NT2/D1 (cell line): ENCODE measurements around the gene CELF3.

ENCODE experiments used
- DNase-seq: peaks from one replicate; pipeline ENCODE4 v3.0.0-alpha.2; 2011; ENCODE audit warnings: low read depth, low spot score
- H3K27me3 ChIP-seq: 2 replicates; pipeline ENCODE4 v1.6.0; 2011; ENCODE audit warnings: mild to moderate bottlenecking; ENCODE audit not compliant: insufficient read length, insufficient read depth
- H3K36me3 ChIP-seq: 2 replicates; pipeline ENCODE4 v1.6.1; 2011; ENCODE audit warnings: mild to moderate bottlenecking, low read length, mixed read lengths; ENCODE audit not compliant: insufficient read depth, insufficient read length
- H3K4me1 ChIP-seq: 2 replicates; pipeline ENCODE4 v1.5.1; 2011; ENCODE audit not compliant: insufficient read depth, insufficient read length
- H3K4me3 ChIP-seq: 2 replicates; pipeline ENCODE4 v1.5.1; 2011; ENCODE audit warnings: low read depth; ENCODE audit not compliant: insufficient read length
- H3K9ac ChIP-seq: 2 replicates; pipeline ENCODE4 v1.6.0; 2011; ENCODE audit warnings: low read depth; ENCODE audit not compliant: insufficient read length
- H3K9me3 ChIP-seq: 2 replicates; pipeline ENCODE4 v1.5.1; 2011; ENCODE audit warnings: mild to moderate bottlenecking, low read length; ENCODE audit not compliant: insufficient read depth
- SUZ12 ChIP-seq: IDR thresholded peaks from 2 replicates; pipeline ENCODE4 v1.6.1; 2011; ENCODE audit not compliant: insufficient read length, insufficient read depth; ENCODE audit errors: extremely low read depth
- YY1 ChIP-seq: IDR thresholded peaks from 2 replicates; pipeline ENCODE4 v1.6.1; 2011; ENCODE audit not compliant: insufficient read length, insufficient read depth
- ZNF274 ChIP-seq: IDR thresholded peaks from 2 replicates; pipeline ENCODE4 v1.6.1; 2011; ENCODE audit warnings: mild to moderate bottlenecking, low read depth, low read length

The CELF3 gene

DNA sequence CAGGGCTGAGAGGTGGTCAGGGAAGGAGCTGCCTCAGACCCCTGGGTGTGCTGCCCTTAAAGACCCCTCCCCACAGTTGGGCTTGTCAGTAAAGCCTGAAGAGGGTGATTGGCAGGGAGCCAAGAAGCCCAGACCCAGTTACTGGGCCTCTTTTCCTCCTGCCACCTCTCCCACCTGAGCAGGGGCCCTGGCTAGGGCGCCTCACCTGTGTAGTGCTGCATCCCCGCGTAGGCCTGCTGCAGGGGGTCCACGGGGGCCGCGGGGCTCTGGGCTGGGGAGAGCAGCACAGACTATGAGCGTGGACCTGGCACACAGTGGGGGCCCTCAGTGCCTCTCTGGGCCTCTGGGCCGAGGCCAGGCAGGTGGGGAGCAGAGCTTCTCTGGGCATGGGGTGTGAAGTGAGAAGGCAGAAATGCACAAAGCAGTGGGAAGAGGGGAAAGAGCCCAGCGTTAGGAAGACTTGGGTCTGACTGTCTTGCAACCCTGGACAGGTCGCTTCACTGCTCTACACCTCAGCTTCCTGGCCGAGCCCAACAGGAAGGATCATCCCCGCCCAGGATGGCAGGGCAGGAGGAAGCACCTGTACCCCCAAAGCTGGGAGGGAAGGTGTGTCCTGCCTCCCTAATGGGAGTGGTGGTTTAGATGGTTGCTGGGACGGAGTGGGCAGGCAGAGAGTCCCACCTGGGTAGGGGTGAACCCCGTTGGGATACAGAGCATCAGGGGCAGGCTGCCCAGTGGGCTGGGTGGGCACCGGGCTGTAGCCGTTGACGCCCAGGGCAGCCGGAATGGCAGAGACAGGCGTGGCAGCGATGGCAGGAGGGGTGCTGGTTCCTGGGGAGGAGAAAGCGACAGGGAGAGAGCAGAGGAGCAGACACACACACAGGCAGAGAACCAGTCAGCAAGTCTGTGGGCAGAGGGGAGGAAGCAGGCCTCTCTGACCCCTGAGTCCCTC is 9.9 kb downstream of the CELF3 start:
- H3K27me3 ChIP-seq = no peaks in the 10 kb centered on the region
- TF ChIP-seq SUZ12 (no peak), YY1 (no peak), ZNF274 (no peak)
- peaks cover 4% of the 10 kb centered on the region for H3K36me3 ChIP-seq
- peaks cover 5% of the 10 kb centered on the region for H3K4me1 ChIP-seq
- no peak for DNase-seq
- H3K4me3 ChIP-seq = no peak overlapping the region
- no peaks in the 10 kb centered on the region for H3K9me3 ChIP-seq
- no peak overlapping the region for H3K9ac ChIP-seq

DNA sequence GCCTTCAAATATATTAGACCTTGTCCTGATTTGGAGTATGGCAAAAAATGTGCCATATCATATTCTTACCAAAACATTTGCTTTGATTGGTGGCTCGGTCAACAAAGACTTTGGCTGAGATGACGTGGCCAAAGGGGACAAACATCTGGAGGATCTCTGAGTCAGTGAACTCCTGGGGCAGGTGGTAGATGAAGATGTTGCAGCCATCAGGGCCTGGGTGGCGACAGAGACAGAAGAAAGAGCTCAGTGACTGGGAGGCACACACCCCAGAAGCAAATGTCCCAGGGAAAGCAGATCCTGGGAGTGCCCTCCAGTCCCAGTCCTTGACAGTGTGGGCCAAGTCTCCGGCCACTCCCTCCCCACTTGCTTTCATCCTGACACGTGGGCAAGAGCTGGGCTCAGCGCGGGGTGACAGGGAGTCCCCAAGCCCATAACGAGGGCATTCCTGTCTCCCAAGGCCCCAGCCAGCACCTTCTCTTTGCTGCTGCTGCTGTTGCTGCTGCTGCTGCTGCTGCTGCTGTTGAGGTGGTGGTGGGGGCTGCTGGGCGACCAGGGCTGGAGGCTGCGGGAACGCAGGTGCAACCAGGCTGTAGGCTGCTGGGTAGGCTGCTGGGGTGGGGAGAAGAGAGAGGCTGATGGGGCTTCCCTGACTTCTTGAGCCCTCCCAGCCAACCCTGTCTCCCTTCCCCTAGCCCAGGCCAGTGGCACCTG is 10.7 kb downstream of the CELF3 start:
- Histone ChIP-seq H3K27me3 (no peaks in the 10 kb centered on the region), H3K4me1 (peaks cover 2% of the 10 kb centered on the region), H3K4me3 (no peak overlapping the region), H3K9me3 (no peaks in the 10 kb centered on the region), H3K36me3 (peaks cover 12% of the 10 kb centered on the region), H3K9ac (no peak overlapping the region)
- TF ChIP-seq YY1 (no peak), SUZ12 (no peak), ZNF274 (no peak)
- DNase-seq = no peak

DNA sequence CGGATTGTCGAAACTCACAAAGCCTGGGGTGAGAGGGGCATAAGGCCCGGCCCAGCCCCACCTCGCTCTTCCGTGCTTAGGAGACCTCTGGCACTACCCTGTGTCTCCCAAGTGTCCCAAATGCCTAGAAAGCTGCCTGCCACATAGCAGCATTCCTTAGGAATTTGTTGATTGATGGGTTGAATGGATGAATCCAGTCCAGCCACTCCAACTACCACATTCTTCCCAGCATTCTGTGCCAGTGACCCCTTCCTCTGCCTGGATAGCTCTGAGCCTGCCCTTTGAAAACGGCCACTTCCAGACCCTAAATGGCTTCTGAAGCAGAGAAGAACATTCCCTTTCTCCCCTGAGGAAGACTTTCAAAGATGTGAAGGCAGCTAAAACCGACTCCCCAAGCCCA is 11.5 kb downstream of the CELF3 start:
- H3K4me3 ChIP-seq = no peak overlapping the region
- no peak for DNase-seq
- no peak overlapping the region for H3K9ac ChIP-seq
- peaks cover 19% of the 10 kb centered on the region for H3K36me3 ChIP-seq
- no peak for TF ChIP-seq ZNF274
- no peak for TF ChIP-seq SUZ12
- TF ChIP-seq YY1 = no peak
- no peaks in the 10 kb centered on the region for H3K4me1 ChIP-seq
- H3K27me3 ChIP-seq = no peaks in the 10 kb centered on the region
- no peaks in the 10 kb centered on the region for H3K9me3 ChIP-seq

DNA sequence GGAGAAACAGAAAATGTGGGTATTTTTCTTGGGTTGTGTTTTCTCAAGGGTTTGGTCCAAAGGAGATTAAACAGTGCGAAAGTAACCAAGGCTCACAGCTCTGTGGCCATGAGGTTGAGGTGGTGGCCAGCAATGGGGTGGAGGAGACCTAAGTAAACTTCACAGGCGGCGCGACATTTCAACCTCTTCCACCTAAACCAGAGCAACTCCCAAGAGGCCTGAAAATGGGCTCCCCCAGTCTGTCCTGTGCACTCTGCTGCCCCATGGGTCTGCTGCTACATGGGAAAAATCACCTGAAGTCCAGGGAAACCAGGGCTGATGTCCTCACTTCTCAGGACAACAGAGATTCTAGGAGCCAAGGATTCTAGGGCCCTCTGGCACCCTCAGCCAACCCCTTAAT is 12.4 kb downstream of the CELF3 start:
- H3K27me3 ChIP-seq = no peaks in the 10 kb centered on the region
- no peak overlapping the region for H3K4me3 ChIP-seq
- H3K9ac ChIP-seq = no peak overlapping the region
- no peaks in the 10 kb centered on the region for H3K4me1 ChIP-seq
- no peak for TF ChIP-seq ZNF274
- TF ChIP-seq SUZ12 = no peak
- TF ChIP-seq YY1 = no peak
- no peak for DNase-seq
- H3K9me3 ChIP-seq = no peaks in the 10 kb centered on the region
- peaks cover 28% of the 10 kb centered on the region for H3K36me3 ChIP-seq

DNA sequence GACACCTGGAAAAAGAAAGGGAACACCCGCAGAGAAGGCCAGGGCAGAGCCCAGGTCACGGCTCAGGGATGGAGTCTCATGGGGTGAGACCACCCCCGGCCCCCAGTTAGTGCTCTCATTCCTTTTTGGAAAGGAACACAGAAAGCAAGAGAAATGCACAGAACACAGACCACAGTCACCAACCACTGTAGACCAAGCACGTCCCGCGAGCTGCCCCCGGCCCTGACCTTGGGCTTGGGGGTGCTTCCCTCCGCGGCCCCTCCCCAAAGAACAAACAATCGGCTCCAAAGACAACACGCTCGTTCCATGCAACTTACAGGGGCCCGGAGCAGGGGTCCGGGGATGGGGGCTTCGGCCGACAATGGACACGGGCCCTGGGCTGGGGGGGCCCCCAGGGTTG is 12.8 kb downstream of the CELF3 start:
- Histone ChIP-seq H3K4me1 (no peaks in the 10 kb centered on the region), H3K4me3 (no peak overlapping the region), H3K9me3 (no peaks in the 10 kb centered on the region), H3K9ac (no peak overlapping the region), H3K36me3 (peaks cover 32% of the 10 kb centered on the region), H3K27me3 (no peaks in the 10 kb centered on the region)
- TF ChIP-seq SUZ12 (no peak), ZNF274 (no peak), YY1 (no peak)
- no peak for DNase-seq

- DNase-seq = no peak
- no peaks in the 10 kb centered on the region for H3K4me1 ChIP-seq
- no peak overlapping the region for H3K9ac ChIP-seq
- H3K4me3 ChIP-seq = no peak overlapping the region
- TF ChIP-seq YY1 (no peak), SUZ12 (no peak), ZNF274 (no peak)
- H3K27me3 ChIP-seq = no peaks in the 10 kb centered on the region
- H3K9me3 ChIP-seq = no peaks in the 10 kb centered on the region
- H3K36me3 ChIP-seq = peaks cover 39% of the 10 kb centered on the region
Observed at GRCh38 chr1:151702936-151703335, 13.7 kb downstream of the CELF3 start.

DNA sequence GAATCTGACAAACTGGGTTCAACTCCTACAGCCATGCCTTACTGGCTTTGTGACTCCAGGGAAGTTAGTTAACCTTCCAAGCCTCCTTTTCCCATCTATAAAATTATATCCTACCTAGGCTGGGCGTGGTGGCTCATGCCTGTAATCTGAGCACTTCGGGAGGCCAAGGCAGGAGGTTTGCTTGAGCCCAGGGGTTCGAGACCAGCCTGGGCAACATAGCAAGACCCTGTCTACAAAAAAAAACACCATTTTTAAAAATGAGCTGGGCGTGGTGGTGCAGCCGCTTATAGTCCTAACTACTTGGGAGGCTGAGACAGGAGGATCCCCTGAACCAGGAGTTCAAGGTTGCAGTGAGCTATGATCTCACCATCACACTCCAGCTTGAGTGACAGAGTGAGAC is 15.1 kb downstream of the CELF3 start:
- peaks cover 52% of the 10 kb centered on the region for H3K36me3 ChIP-seq
- no peak for DNase-seq
- H3K9me3 ChIP-seq = no peaks in the 10 kb centered on the region
- TF ChIP-seq ZNF274 = no peak
- no peak for TF ChIP-seq SUZ12
- TF ChIP-seq YY1 = no peak
- H3K27me3 ChIP-seq = no peaks in the 10 kb centered on the region
- H3K4me1 ChIP-seq = no peaks in the 10 kb centered on the region
- no peak overlapping the region for H3K4me3 ChIP-seq
- H3K9ac ChIP-seq = no peak overlapping the region
